Panc1 (cell line): ENCODE measurements around the gene U2AF1L4.

ENCODE experiments used
- CTCF ChIP-seq: fragments of 450-650 bp; IDR thresholded peaks from 2 replicates; pipeline ENCODE4 v1.5.1; 2017; ENCODE audit warnings: mild to moderate bottlenecking
- TF ChIP-seq, protein P1 (sequence below), 2 experiments: IDR thresholded peaks; 2 replicates each; pipeline ENCODE4 v1.6.1; 2011 to 2012; ENCODE audit warnings: low read depth in 2 of 2, control low read depth in 1 of 2, low read length in 1 of 2, mild to moderate bottlenecking in 1 of 2, moderate library complexity in 1 of 2; ENCODE audit not compliant: insufficient read depth in 1 of 2

- TF ChIP-seq CTCF = no peak
- TF ChIP-seq, protein P1, sequence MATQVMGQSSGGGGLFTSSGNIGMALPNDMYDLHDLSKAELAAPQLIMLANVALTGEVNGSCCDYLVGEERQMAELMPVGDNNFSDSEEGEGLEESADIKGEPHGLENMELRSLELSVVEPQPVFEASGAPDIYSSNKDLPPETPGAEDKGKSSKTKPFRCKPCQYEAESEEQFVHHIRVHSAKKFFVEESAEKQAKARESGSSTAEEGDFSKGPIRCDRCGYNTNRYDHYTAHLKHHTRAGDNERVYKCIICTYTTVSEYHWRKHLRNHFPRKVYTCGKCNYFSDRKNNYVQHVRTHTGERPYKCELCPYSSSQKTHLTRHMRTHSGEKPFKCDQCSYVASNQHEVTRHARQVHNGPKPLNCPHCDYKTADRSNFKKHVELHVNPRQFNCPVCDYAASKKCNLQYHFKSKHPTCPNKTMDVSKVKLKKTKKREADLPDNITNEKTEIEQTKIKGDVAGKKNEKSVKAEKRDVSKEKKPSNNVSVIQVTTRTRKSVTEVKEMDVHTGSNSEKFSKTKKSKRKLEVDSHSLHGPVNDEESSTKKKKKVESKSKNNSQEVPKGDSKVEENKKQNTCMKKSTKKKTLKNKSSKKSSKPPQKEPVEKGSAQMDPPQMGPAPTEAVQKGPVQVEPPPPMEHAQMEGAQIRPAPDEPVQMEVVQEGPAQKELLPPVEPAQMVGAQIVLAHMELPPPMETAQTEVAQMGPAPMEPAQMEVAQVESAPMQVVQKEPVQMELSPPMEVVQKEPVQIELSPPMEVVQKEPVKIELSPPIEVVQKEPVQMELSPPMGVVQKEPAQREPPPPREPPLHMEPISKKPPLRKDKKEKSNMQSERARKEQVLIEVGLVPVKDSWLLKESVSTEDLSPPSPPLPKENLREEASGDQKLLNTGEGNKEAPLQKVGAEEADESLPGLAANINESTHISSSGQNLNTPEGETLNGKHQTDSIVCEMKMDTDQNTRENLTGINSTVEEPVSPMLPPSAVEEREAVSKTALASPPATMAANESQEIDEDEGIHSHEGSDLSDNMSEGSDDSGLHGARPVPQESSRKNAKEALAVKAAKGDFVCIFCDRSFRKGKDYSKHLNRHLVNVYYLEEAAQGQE (IDR thresholded peaks at IDR 0.05; ENCODE audit: insufficient read depth in 1 of 2, low read depth in 2 of 2, low read length in 1 of 2) = no peak
Observed at GRCh38 chr19:35720648-35721047, 24.6 kb downstream of the U2AF1L4 start.
